ENCODE data around the gene COL20A1. TPM values are rescaled to one million over a fixed set of nuclear protein-coding genes. Genes with fewer than 3 reads are reported as not detected.
"Not testable (repeated sequence)": the region's sequence is repeated elsewhere in the genome, so short reads cannot be mapped to it uniquely, and the experiment has no call there.

COL20A1 gene
- total and polyA plus RNA-seq, 3 donors from 2014 or later, result 14.4 to 17.2 (median 17.1) TPM

DNA sequence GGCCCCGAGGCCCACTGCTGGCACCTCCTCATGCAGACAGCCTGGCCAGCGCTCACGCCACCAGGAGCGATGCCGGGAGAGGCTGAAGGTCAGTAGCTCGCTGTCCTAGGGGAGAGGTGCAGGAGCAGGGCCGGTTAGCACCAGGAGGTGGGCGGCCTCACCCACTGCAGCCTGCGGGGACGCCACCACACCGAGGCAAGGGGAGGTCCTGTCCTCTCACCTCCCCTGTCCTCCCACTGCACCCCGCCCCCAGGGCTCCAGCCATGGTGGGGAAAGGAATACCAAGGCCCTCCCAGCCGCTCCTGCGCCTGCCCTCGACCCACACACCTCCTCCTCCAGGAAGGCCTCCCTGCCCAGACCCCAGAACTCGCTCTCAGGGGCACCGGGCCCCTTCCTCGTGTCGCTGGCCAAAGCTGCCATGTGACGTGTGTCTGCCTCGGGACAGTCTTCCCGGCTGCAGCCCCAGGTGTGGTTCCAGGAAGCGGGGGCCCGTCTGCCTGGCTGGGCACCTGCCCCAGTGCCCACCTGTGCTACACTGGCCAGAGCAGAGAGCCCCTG is 45.2 kb upstream of the COL20A1 start:
- WGBS, 2 donors, result 81 to 88% methylated on average over 14 to 19 of the region's 24 CpGs
- H3K4me3 ChIP-seq, result no peak overlapping the region
- no peak for DNase-seq
- intact Hi-C loops (cut with DNase I; ENCODE audit: low total_unique reads), result no loop called here
- no peaks in the 10 kb centered on the region for H3K27me3 ChIP-seq
- H3K27ac ChIP-seq, result no peak overlapping the region
- no peaks in the 10 kb centered on the region for H3K9me3 ChIP-seq
- no peaks in the 10 kb centered on the region for H3K36me3 ChIP-seq (ENCODE audit: low read depth, missing control alignments)
- H3K4me1 ChIP-seq, result peaks cover 8% of the 10 kb centered on the region
- TF ChIP-seq POLR2A (IDR thresholded peaks at IDR 0.05), result no peak
- TF ChIP-seq, protein P1, sequence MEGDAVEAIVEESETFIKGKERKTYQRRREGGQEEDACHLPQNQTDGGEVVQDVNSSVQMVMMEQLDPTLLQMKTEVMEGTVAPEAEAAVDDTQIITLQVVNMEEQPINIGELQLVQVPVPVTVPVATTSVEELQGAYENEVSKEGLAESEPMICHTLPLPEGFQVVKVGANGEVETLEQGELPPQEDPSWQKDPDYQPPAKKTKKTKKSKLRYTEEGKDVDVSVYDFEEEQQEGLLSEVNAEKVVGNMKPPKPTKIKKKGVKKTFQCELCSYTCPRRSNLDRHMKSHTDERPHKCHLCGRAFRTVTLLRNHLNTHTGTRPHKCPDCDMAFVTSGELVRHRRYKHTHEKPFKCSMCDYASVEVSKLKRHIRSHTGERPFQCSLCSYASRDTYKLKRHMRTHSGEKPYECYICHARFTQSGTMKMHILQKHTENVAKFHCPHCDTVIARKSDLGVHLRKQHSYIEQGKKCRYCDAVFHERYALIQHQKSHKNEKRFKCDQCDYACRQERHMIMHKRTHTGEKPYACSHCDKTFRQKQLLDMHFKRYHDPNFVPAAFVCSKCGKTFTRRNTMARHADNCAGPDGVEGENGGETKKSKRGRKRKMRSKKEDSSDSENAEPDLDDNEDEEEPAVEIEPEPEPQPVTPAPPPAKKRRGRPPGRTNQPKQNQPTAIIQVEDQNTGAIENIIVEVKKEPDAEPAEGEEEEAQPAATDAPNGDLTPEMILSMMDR (IDR thresholded peaks at IDR 0.05), result no peak

DNA sequence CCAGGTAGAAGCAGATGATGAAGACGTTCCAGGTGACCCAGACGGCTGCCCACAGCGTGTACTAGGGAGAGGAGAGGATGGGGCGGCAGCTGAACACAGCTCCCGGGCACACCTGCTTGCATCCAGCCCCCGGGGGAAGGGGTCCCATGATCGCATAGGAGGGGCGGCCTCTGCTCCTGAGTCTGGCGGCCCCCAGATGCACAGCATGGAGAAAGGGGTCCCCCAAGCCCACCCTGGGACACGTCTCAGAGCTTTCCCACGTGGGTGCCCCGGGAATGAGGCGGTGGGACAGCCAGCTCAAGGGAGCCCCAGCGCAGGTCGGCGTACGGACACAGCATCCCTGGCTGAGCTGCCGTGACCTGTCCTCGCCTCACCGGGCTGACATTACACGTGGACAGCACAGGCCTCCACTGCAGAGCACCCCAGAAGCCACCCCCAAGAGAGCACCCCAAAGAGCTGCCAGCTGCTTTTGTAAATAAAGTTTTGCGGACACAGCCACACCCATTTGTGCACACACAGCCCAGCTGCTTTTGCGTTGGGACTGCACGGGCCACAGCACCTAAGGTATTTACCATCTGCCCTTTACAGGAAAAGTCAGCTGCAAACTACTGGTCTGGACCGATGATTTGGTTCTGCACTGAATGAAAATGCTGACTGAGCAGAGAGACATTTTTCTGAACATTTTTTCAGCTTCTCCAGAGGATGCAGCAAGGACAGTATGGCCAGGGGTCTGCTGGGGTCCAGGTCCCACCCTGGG is 44.0 kb upstream of the COL20A1 start:
- peaks cover 19% of the 10 kb centered on the region for H3K4me1 ChIP-seq
- WGBS, 2 donors, result 85 to 87% methylated on average over 14 to 25 of the region's 25 CpGs
- intact Hi-C loops (cut with DNase I; ENCODE audit: low total_unique reads), result no loop called here
- no peak for DNase-seq
- H3K4me3 ChIP-seq, result no peak overlapping the region
- TF ChIP-seq, protein P1 (IDR thresholded peaks at IDR 0.05), result no peak
- no peak for TF ChIP-seq POLR2A (IDR thresholded peaks at IDR 0.05)
- no peak overlapping the region for H3K27ac ChIP-seq
- no peaks in the 10 kb centered on the region for H3K27me3 ChIP-seq
- no peaks in the 10 kb centered on the region for H3K36me3 ChIP-seq (ENCODE audit: low read depth, missing control alignments)
- no peaks in the 10 kb centered on the region for H3K9me3 ChIP-seq

DNA sequence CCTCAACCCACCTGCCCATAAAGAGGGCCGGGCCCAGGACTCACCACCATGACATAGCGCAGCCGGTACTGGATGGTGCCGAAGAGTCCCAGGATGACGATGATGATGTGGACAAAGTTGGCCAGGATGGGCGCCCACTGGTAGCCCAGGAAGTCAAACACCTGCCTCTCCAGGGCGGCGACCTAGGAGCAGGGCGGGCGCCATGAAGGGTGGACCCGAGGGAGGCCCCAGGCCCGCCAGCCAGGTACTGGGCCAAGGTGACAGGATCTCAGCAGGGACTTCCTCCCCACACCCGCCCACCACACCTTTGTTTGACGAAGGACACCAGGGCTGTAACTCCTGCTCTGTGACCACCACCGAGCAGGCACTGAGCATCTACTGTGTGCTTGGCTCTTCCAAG is 43.1 kb upstream of the COL20A1 start:
- Histone ChIP-seq H3K27me3 (no peaks in the 10 kb centered on the region), H3K4me1 (peaks cover 23% of the 10 kb centered on the region), H3K36me3 (ENCODE audit: low read depth, missing control alignments) (no peaks in the 10 kb centered on the region), H3K27ac (no peak overlapping the region), H3K9me3 (no peaks in the 10 kb centered on the region), H3K4me3 (no peak overlapping the region)
- intact Hi-C loops (cut with DNase I; ENCODE audit: low total_unique reads), result no loop called here
- DNase-seq, result no peak
- TF ChIP-seq, protein P1 (IDR thresholded peaks at IDR 0.05), result no peak
- TF ChIP-seq POLR2A (IDR thresholded peaks at IDR 0.05), result no peak
- 94 to 97% methylated on average over 10 to 15 of the region's 15 CpGs for WGBS, 2 donors

DNA sequence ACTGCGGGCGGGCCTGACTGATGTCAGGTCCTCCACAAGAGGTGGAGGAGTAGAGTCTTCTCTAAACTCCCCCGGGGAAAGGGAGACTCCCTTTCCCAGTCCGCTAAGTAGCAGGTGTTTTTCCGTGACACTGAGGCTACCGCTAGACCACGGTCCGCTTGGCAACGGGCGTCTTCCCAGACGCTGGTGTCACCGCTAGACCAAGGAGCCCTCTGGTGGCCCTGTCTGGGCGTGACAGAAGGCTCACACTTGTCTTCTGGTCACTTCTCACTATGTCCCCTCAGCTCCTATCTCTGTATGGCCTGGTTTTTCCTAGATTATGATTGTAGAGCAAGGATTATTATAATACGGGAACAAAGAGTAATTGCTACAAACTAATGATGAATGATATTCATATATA is 41.6 kb upstream of the COL20A1 start:
- H3K36me3 ChIP-seq (ENCODE audit: low read depth, missing control alignments); H3K27me3 ChIP-seq; H3K4me3 ChIP-seq; H3K27ac ChIP-seq; H3K9me3 ChIP-seq; intact Hi-C loops (cut with DNase I; ENCODE audit: low total_unique reads): not testable (repeated sequence)
- DNase-seq, result peak; percentile 62
- H3K4me1 ChIP-seq, result peaks cover 23% of the 10 kb centered on the region
- 65 to 71% methylated on average over 12 to 14 of the region's 14 CpGs for WGBS, 2 donors
- TF ChIP-seq, protein P1 (IDR thresholded peaks at IDR 0.05), result peak in 1 of 3 experiments; percentile 15

Measured in testis (tissue), 3 donors.